Prostate gland (tissue), 2 donors: Measurements from ENCODE around the gene GREB1.

Experiments used
- CTCF ChIP-seq, 4 experiments: fragments of 200-600 bp in 2 of 4; fragments of 450-650 bp in 2 of 4; sonication (generic) in 2 of 4; IDR thresholded peaks; 1 replicate in 3 of 4; 2 replicates in 1 of 4; pipeline ENCODE4 v1.5.1; 2016 to 2019; ENCODE audit warnings: antibody characterized with exemption in 4 of 4, mild to moderate bottlenecking in 2 of 4, moderate library complexity in 2 of 4
- POLR2A ChIP-seq: fragments of 450-650 bp; IDR thresholded peaks from one replicate; pipeline ENCODE4 v1.6.1; 2016; ENCODE audit warnings: antibody characterized with exemption, mild to moderate bottlenecking
- POLR2AphosphoS5 ChIP-seq: sonication (generic); formaldehyde crosslinking; IDR thresholded peaks from one replicate; pipeline ENCODE4 v1.6.1; 2017; ENCODE audit warnings: antibody characterized with exemption

DNA sequence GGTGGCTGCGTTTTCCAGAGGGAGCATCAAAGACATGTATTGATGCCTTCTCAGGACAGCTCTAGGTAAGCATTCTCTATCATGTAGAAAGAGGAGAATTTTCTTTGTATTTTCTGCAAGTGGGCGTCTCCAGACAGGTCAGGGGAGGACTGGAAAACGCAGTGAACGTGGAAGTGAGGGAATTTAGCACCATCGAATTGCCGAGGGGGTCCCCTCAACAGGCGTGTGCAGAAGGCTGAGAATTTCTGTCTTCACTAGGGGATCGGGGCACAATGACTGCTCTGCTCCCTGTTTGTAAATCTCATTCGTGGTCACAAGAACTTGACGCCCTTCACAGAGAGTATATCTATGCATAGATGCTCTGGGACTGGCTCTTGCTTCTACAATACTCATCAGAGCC is 141.1 kb downstream of the GREB1 start:
- TF ChIP-seq POLR2A, result no peak
- TF ChIP-seq CTCF (IDR thresholded peaks at IDR 0.05), result no peak
- TF ChIP-seq POLR2AphosphoS5, result no peak
